ENCODE measurements around the gene RAB1B. TPM values are rescaled to one million over a fixed set of nuclear protein-coding genes. Genes with fewer than 3 reads are reported as not detected.

The RAB1B gene
- total and polyA plus RNA-seq, 2 donors (not counting 1 experiment from before 2014, with no cell fraction given): 77.1 to 77.8 TPM

DNA sequence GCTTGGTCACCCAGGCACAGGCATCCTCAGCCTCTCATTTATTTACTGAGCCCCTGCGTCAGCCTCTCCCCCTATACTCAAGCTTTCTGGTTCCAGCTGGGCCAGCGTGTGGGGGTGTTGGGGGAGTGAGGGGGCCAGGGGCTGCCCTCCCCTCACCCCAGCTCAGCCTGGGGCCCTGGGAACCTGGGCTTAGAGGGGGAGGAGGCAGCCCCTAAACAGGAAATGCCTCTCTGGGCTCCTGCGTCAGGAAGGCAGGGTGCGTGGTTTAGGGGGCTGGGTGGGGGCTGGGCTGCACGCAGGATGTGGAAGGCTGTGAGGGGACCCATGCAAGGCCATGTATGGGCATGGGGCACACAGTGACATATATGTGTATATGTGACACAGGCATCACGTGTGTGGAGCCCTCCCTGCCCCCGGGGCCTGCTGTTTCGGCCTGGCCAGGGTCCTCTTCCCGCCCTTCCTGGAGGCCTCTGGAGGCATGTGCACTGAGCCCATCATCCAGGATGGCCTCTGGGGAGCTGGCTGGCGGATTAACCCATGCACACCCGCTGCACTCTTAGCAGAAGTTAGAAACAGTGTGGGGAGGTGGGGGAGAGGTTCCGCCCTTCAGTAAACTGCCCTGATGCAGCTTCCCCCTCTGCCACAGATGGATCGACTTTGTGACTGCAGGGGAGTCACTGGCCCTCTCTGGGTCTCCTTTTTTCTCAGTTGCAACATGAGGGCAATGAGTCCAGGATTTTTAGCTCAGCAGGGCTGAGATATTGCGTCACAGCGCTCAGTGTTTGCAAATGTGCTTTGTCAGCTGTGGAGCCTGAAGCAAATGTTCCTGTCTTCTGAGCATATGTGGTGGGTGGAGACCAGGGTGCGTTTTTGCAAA is 49.5 kb downstream of the RAB1B start:
- H3K4me1 ChIP-seq (ENCODE audit: control insufficient read depth in 2 of 2, insufficient read depth in 2 of 2, low read length in 2 of 2): peaks cover 34 to 37% of the 10 kb centered on the region in 2 donors
- peak; percentile 74 for ATAC-seq (ENCODE audit: low read depth)
- WGBS (ENCODE audit: insufficient coverage): 7% methylated on average over 14 of the region's 16 CpGs
- DNase-seq: peak; percentile 89
- Mint-ChIP-seq H3K27ac (peak overlapping the region; percentile 98), H3K4me1 (peaks cover 42% of the 10 kb centered on the region), H3K4me3 (peak overlapping the region; percentile 91), H3K27me3 (no peaks in the 10 kb centered on the region), H3K9me3 (ENCODE audit: insufficient read depth) (no peaks in the 10 kb centered on the region)
- peak overlapping the region; percentile 47 for H3K9ac ChIP-seq (ENCODE audit: low read length)
- peak overlapping the region in 4 of 5 experiments; percentile 6 to 51 (median 20) for H3K4me3 ChIP-seq (ENCODE audit: control extremely low read depth in 1 of 5, extremely low read depth in 1 of 5, insufficient read depth in 1 of 5, low read depth in 2 of 5, low read length in 4 of 5)
- no peak for TF ChIP-seq EZH2 (IDR thresholded peaks at IDR 0.05; ENCODE audit: borderline replicate concordance, insufficient read depth, low read depth, low read length, poor library complexity, severe bottlenecking)
- TF ChIP-seq, protein P1, sequence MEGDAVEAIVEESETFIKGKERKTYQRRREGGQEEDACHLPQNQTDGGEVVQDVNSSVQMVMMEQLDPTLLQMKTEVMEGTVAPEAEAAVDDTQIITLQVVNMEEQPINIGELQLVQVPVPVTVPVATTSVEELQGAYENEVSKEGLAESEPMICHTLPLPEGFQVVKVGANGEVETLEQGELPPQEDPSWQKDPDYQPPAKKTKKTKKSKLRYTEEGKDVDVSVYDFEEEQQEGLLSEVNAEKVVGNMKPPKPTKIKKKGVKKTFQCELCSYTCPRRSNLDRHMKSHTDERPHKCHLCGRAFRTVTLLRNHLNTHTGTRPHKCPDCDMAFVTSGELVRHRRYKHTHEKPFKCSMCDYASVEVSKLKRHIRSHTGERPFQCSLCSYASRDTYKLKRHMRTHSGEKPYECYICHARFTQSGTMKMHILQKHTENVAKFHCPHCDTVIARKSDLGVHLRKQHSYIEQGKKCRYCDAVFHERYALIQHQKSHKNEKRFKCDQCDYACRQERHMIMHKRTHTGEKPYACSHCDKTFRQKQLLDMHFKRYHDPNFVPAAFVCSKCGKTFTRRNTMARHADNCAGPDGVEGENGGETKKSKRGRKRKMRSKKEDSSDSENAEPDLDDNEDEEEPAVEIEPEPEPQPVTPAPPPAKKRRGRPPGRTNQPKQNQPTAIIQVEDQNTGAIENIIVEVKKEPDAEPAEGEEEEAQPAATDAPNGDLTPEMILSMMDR (IDR thresholded peaks at IDR 0.05): no peak
- intact Hi-C loops (cut with micrococcal nuclease): loop anchor here (1.0 kb wide), 1 partner anchor 10 kb away; no protein-coding TSS in a partner anchor
- ChIA-PET POLR2A (interaction anchor here (1.1 to 1.4 kb wide), 3 partner anchors 30 to 54 kb away, joined by 3 to 6 read pairs (median 5); partner anchors contain the start of genes RAB1B and SLC29A2), CTCF (interaction anchor here (0.6 to 2.0 kb wide), 7 partner anchors 9 to 29 kb away, joined by 3 to 6 read pairs (median 4); partner anchors contain the start of gene YIF1A)
- H2AFZ ChIP-seq (ENCODE audit: insufficient read depth, low read depth, low read length, poor library complexity, severe bottlenecking): peak overlapping the region; percentile 50
- no peaks in the 10 kb centered on the region for H3K9me3 ChIP-seq (ENCODE audit: control extremely low read depth in 1 of 3, control insufficient read depth in 2 of 3, insufficient read depth in 1 of 3, low read length in 2 of 3)
- H3K27me3 ChIP-seq (replicated peaks in 1 of 4; ENCODE audit: control extremely low read depth in 1 of 4, control insufficient read depth in 3 of 4, insufficient read depth in 4 of 4, low read length in 3 of 4): no peaks in the 10 kb centered on the region
- H3K79me2 ChIP-seq (ENCODE audit: control insufficient read depth, insufficient read depth, low read length): no peaks in the 10 kb centered on the region
- H3K36me3 ChIP-seq (replicated peaks in 1 of 2; ENCODE audit: control extremely low read depth in 1 of 2, control insufficient read depth in 1 of 2, extremely low read depth in 1 of 2, insufficient read depth in 2 of 2, low read length in 1 of 2): no peaks in the 10 kb centered on the region
- H3K4me2 ChIP-seq (replicated peaks; ENCODE audit: low read depth, low read length, poor library complexity, severe bottlenecking): peak overlapping the region; percentile 77
- peak overlapping the region; percentile 76 to 95 for H3K27ac ChIP-seq (ENCODE audit: low read length in 2 of 2)
- H4K20me1 ChIP-seq (ENCODE audit: control insufficient read depth, insufficient read depth, low read length, poor library complexity, severe bottlenecking): no peaks in the 10 kb centered on the region

All from B cell (primary cell).